HCT116 (cell line): ENCODE data around the gene LAMTOR1. TPM values are rescaled to one million over a fixed set of nuclear protein-coding genes. Genes with fewer than 3 reads are reported as not detected.

Experiments used
- ATAC-seq: fragments of 200-7000 bp; cut with Tn5 transposase; 2 replicates; pipeline ENCODE4 v1.9.1; 2020; ENCODE audit warnings: mild to moderate bottlenecking, moderate library complexity
- BruUV-seq: library from RNA; stranded (reverse); fragments of 400-500 nt; replicated peaks from 2 replicates; lab custom pipeline; 2021; lab: Mats Ljungman, UMichigan
- CTCF ChIA-PET: fragments of 300-600 bp; sonication (Branson Sonifier 250); formaldehyde crosslinking; loops from one replicate; lab custom pipeline; 2021; ENCODE audit warnings: antibody characterized with exemption; lab: Charles Lee
- POLR2A ChIA-PET: fragments of 300-600, 350-600 bp; sonication (Branson Sonifier 250); formaldehyde crosslinking; loops from one replicate; lab custom pipeline; 2021; ENCODE audit warnings: antibody characterized with exemption; lab: Charles Lee
- RAD21 ChIA-PET, 2 experiments: fragments of 300-600 bp; sonication (Branson Sonifier 250); formaldehyde crosslinking; loops; one replicate each; lab custom pipeline; 2023; ENCODE audit warnings: low total read pairs in 2 of 2; ENCODE audit not compliant: uncharacterized antibody in 2 of 2, unreplicated experiment in 2 of 2, low non-redundant PET in 1 of 2; lab: Charles Lee
- DNase-seq: peaks from one replicate; pipeline ENCODE4 v3.0.0-alpha.2; 2010; ENCODE audit warnings: low read depth, low spot score
- H2AFZ ChIP-seq: fragments of 200-600 bp; shearing (Covaris generic), sonication (generic); 2 replicates; pipeline ENCODE4 v1.6.1; 2017; ENCODE audit warnings: low read depth, mixed run types, mixed read lengths, antibody characterized with exemption, low read length; ENCODE audit not compliant: poor library complexity, severe bottlenecking
- H3K27ac ChIP-seq: 2 replicates; pipeline ENCODE4 v1.5.1; 2012; ENCODE audit warnings: low read depth, low read length
- H3K27me3 ChIP-seq: fragments of 200-600 bp; sonication (generic); 2 replicates; pipeline ENCODE4 v1.6.1; 2016; ENCODE audit warnings: mixed run types, low read length, mixed read lengths; ENCODE audit not compliant: insufficient read depth
- H3K36me3 ChIP-seq, 2 experiments: fragments of 200-500 bp in 1 of 2; fragments of 200-600 bp in 1 of 2; sonication (Bioruptor generic) in 1 of 2; sonication (generic) in 1 of 2; 2 replicates each; pipeline versions ENCODE4 v1.5.1 to v1.6.1; 2014 to 2016; ENCODE audit warnings: low read length in 2 of 2, inconsistent platforms in 1 of 2, mixed read lengths in 1 of 2, mixed run types in 1 of 2; ENCODE audit not compliant: insufficient read depth in 2 of 2, control insufficient read depth in 1 of 2
- H3K4me1 ChIP-seq, 2 experiments: fragments of 200-600 bp in 1 of 2; sonication (generic) in 1 of 2; 2 replicates each; pipeline versions ENCODE4 v1.5.1 to v1.6.1; 2012 to 2017; ENCODE audit warnings: low read length in 2 of 2, inconsistent platforms in 1 of 2, mild to moderate bottlenecking in 1 of 2, mixed read lengths in 1 of 2, mixed run types in 1 of 2, moderate library complexity in 1 of 2; ENCODE audit not compliant: insufficient read depth in 2 of 2, control insufficient read depth in 1 of 2
- H3K4me2 ChIP-seq: fragments of 200-600 bp; sonication (generic); 2 replicates; pipeline ENCODE4 v1.6.1; 2017; ENCODE audit warnings: mixed run types, low read length, mixed read lengths
- H3K4me3 ChIP-seq, 2 experiments: fragments of 200-600 bp in 1 of 2; sonication (generic) in 1 of 2; replicated peaks in 1 of 2; 2 replicates each; pipeline ENCODE4 v1.5.1; 2011 to 2016; ENCODE audit warnings: low read length in 2 of 2, control low read depth in 1 of 2, low read depth in 1 of 2, mild to moderate bottlenecking in 1 of 2, mixed read lengths in 1 of 2, mixed run types in 1 of 2
- H3K79me2 ChIP-seq: fragments of 200-600 bp; sonication (generic); 2 replicates; pipeline ENCODE4 v1.6.1; 2017; ENCODE audit warnings: mild to moderate bottlenecking, mixed run types, low read length, moderate library complexity, mixed read lengths; ENCODE audit not compliant: insufficient read depth
- H3K9ac ChIP-seq: fragments of 200-600 bp; sonication (generic); 2 replicates; pipeline ENCODE4 v1.6.1; 2016; ENCODE audit warnings: low read length, mixed read lengths
- H3K9me2 ChIP-seq: fragments of 200-600 bp; sonication (generic), shearing (Covaris generic); 2 replicates; pipeline ENCODE4 v1.6.1; 2017; ENCODE audit warnings: mixed run types, mild to moderate bottlenecking, moderate library complexity; ENCODE audit not compliant: insufficient read depth
- H3K9me3 ChIP-seq, 2 experiments: fragments of 200-500 bp in 1 of 2; fragments of 200-600 bp in 1 of 2; sonication (Bioruptor generic) in 1 of 2; sonication (generic) in 1 of 2; 2 replicates each; pipeline ENCODE4 v1.6.1; 2014 to 2017; ENCODE audit warnings: low read length in 2 of 2, mixed read lengths in 2 of 2, inconsistent platforms in 1 of 2, low read depth in 1 of 2, mild to moderate bottlenecking in 1 of 2, mixed run types in 1 of 2, moderate library complexity in 1 of 2; ENCODE audit not compliant: control insufficient read depth in 1 of 2, insufficient read depth in 1 of 2
- H4K20me1 ChIP-seq: fragments of 200-600 bp; sonication (generic), shearing (Covaris generic); 2 replicates; pipeline ENCODE4 v1.6.1; 2017; ENCODE audit warnings: mixed run types, mild to moderate bottlenecking, moderate library complexity; ENCODE audit not compliant: insufficient read depth
- CEBPB ChIP-seq: IDR thresholded peaks from 2 replicates; pipeline ENCODE4 v1.6.1; 2012; ENCODE audit warnings: low read depth
- FOSL1 ChIP-seq: IDR thresholded peaks from 2 replicates; pipeline ENCODE4 v1.6.1; 2012; ENCODE audit warnings: low read depth
- MAX ChIP-seq: IDR thresholded peaks from 2 replicates; pipeline ENCODE4 v1.6.1; 2012
- POLR2A ChIP-seq: IDR thresholded peaks from 2 replicates; pipeline ENCODE4 v1.7.0; 2011; ENCODE audit warnings: borderline replicate concordance; ENCODE audit not compliant: insufficient read depth, insufficient read length; ENCODE audit errors: extremely low read depth
- SP1 ChIP-seq: IDR thresholded peaks from 2 replicates; pipeline ENCODE4 v1.6.1; 2012; ENCODE audit warnings: low read depth
- SRF ChIP-seq: IDR thresholded peaks from 2 replicates; pipeline ENCODE4 v1.6.1; 2012; ENCODE audit warnings: low read depth
- TCF7L2 ChIP-seq: IDR thresholded peaks from 2 replicates; pipeline ENCODE4 v1.7.0; 2011; ENCODE audit warnings: borderline replicate concordance, inconsistent platforms; ENCODE audit not compliant: insufficient read depth, insufficient read length; ENCODE audit errors: extremely low read depth
- ZBTB33 ChIP-seq: IDR thresholded peaks from 2 replicates; pipeline ENCODE4 v1.6.1; 2011; ENCODE audit warnings: mild to moderate bottlenecking, low read length, moderate library complexity; ENCODE audit not compliant: insufficient replicate concordance; ENCODE audit errors: extremely low read depth
- ZFX ChIP-seq: fragments of 450-650 bp; IDR thresholded peaks from 2 replicates; pipeline ENCODE4 v1.6.1; 2017
- intact Hi-C: fragments of 100-400 bp; cut with micrococcal nuclease; formaldehyde crosslinking; loops from 2 replicates; pipeline ENCODE4 v1.10.0; 2022
- total RNA-seq: library from RNA; stranded (reverse); gene quantifications from one replicate; pipeline ENCODE4 v1.2.1, GENCODE V29; 2021; ENCODE audit not compliant: unreplicated experiment

Gene LAMTOR1
- total RNA-seq, 1 experiment from 2014 or later = 63.9 TPM

GRCh38 chr11:72112143-72112977, 9.3 kb upstream of the LAMTOR1 start, which contains the start of gene ANAPC15 (continued):
- peak; percentile 99 for TF ChIP-seq SRF
- peak; percentile 94 for TF ChIP-seq POLR2A
- TF ChIP-seq CEBPB = no peak
- peak; percentile 94 for TF ChIP-seq SP1
- no peak for TF ChIP-seq FOSL1
- TF ChIP-seq MAX = peak; percentile 41; the same call in 1 of the 2 replicates

GRCh38 chr11:72111300-72112142, 8.4 kb upstream of the LAMTOR1 start:
- no peak for DNase-seq
- Histone ChIP-seq H3K4me1 (peaks cover 4 to 20% of the 10 kb centered on the region in 2 experiments; a peak in 3 of 4 replicates), H3K9me2 (no peaks in the 10 kb centered on the region), H4K20me1 (no peaks in the 10 kb centered on the region), H3K9me3 (no peaks in the 10 kb centered on the region), H3K79me2 (no peaks in the 10 kb centered on the region), H3K4me2 (peak overlapping the region; percentile 74), H3K9ac (peak overlapping the region; percentile 83), H3K36me3 (no peaks in the 10 kb centered on the region), H3K27ac (peak overlapping the region; percentile 76), H3K4me3 (peak overlapping the region; percentile 60 to 82), H3K27me3 (no peaks in the 10 kb centered on the region), H2AFZ (no peak overlapping the region)
- CTCF ChIA-PET = interaction anchor here (1.0 to 1.5 kb wide), 2 partner anchors 86 to 319 kb away, joined by 4 read pairs; no protein-coding TSS in a partner anchor
- RAD21 ChIA-PET = no interaction called here
- intact Hi-C loops = loop anchor here (1.0 to 10.0 kb wide), 2 partner anchors 8 to 323 kb away; partner anchors contain the start of genes CLPB and LAMTOR1
- peak; percentile 8; the same call in 1 of the 2 replicates for ATAC-seq
- BruUV-seq = TSS peak; percentile 92
- TF ChIP-seq ZFX = peak; percentile 54
- 0 out of 2 replicates have a peak, but pooled peaks have one; percentile 10 for TF ChIP-seq SP1
- no peak for TF ChIP-seq ZBTB33
- TF ChIP-seq TCF7L2 = no peak
- POLR2A ChIA-PET = interaction anchor here (0.6 to 1.6 kb wide), 7 partner anchors 11 to 127 kb away, joined by 3 to 6 read pairs (median 3); no protein-coding TSS in a partner anchor
